IPS DF 6.9 (cell line): ENCODE data around the gene MATN3.

ENCODE experiments used
- DNase-seq: peaks from one replicate; pipeline ENCODE4 v3.0.0-alpha.2; 2013; ENCODE audit warnings: low read depth, low spot score
- H3K27ac ChIP-seq: one replicate; pipeline ENCODE4 v1.5.1; 2013; ENCODE audit warnings: low read length, control low read depth
- H3K27me3 ChIP-seq: 2 replicates; pipeline ENCODE4 v1.6.1; 2013; ENCODE audit warnings: mild to moderate bottlenecking, low read length; ENCODE audit not compliant: control insufficient read depth, insufficient read depth
- H3K36me3 ChIP-seq: 2 replicates; pipeline ENCODE4 v1.6.1; 2013; ENCODE audit warnings: low read length; ENCODE audit not compliant: control insufficient read depth, insufficient read depth
- H3K4me1 ChIP-seq: 2 replicates; pipeline ENCODE4 v1.6.1; 2013; ENCODE audit warnings: low read length; ENCODE audit not compliant: control insufficient read depth, insufficient read depth
- H3K4me3 ChIP-seq: 2 replicates; pipeline ENCODE4 v1.5.1; 2013; ENCODE audit warnings: mild to moderate bottlenecking, low read length
- H3K9me3 ChIP-seq: 2 replicates; pipeline ENCODE4 v1.6.1; 2013; ENCODE audit warnings: low read length, inconsistent platforms; ENCODE audit not compliant: control insufficient read depth, insufficient read depth
- WGBS: extraction: QIAGEN DNeasy Blood & Tissue Kit; methylation state at CpG from one replicate; pipeline ENCODE4 v1.1.7; 2013; ENCODE audit warnings: mixed read lengths, missing lambda C conversion rate; ENCODE audit not compliant: insufficient read length, insufficient coverage; 5-methylcytosine and 5-hydroxymethylcytosine counted together

MATN3 gene

GRCh38 chr2:19973466-19973865, 39.0 kb downstream of the MATN3 start:
- Histone ChIP-seq H3K27me3 (no peaks in the 10 kb centered on the region), H3K36me3 (peaks cover 7% of the 10 kb centered on the region; the same call in 1 of the 2 replicates), H3K9me3 (no peaks in the 10 kb centered on the region), H3K4me1 (no peaks in the 10 kb centered on the region), H3K4me3 (no peak overlapping the region), H3K27ac (no peak overlapping the region)
- no CpG with 5 or more reads among the region's 8 CpGs for WGBS
- no peak for DNase-seq

- Histone ChIP-seq H3K4me3 (no peak overlapping the region), H3K9me3 (no peaks in the 10 kb centered on the region), H3K27ac (no peak overlapping the region), H3K4me1 (no peaks in the 10 kb centered on the region), H3K36me3 (peaks cover 4% of the 10 kb centered on the region; the same call in 1 of the 2 replicates), H3K27me3 (no peaks in the 10 kb centered on the region)
- WGBS, result no CpG with 5 or more reads among the region's 3 CpGs
- no peak for DNase-seq
Observed at GRCh38 chr2:19971691-19972090, 40.8 kb downstream of the MATN3 start.

GRCh38 chr2:19963386-19963785, 49.1 kb downstream of the MATN3 start:
- H3K4me3 ChIP-seq, result no peak overlapping the region
- 0 out of 2 replicates have a peak, but pooled peaks cover 5% of the 10 kb centered on the region for H3K36me3 ChIP-seq
- H3K27ac ChIP-seq, result no peak overlapping the region
- H3K4me1 ChIP-seq, result no peaks in the 10 kb centered on the region
- no peaks in the 10 kb centered on the region for H3K9me3 ChIP-seq
- no CpG with 5 or more reads among the region's 1 CpG for WGBS
- H3K27me3 ChIP-seq, result no peaks in the 10 kb centered on the region
- DNase-seq, result no peak

GRCh38 chr2:19955544-19956422, 56.7 kb downstream of the MATN3 start:
- no peak overlapping the region for H3K4me3 ChIP-seq
- DNase-seq, result peak; percentile 37
- no peaks in the 10 kb centered on the region for H3K27me3 ChIP-seq
- no peaks in the 10 kb centered on the region for H3K36me3 ChIP-seq
- no peak overlapping the region for H3K27ac ChIP-seq
- no peaks in the 10 kb centered on the region for H3K4me1 ChIP-seq
- 100% methylated on average over 2 of the region's 6 CpGs for WGBS
- H3K9me3 ChIP-seq, result no peaks in the 10 kb centered on the region

GRCh38 chr2:19949071-19949470, 63.4 kb downstream of the MATN3 start:
- no peak for DNase-seq
- Histone ChIP-seq H3K9me3 (no peaks in the 10 kb centered on the region), H3K27me3 (no peaks in the 10 kb centered on the region), H3K27ac (no peak overlapping the region), H3K36me3 (peaks cover 2% of the 10 kb centered on the region; the same call in 1 of the 2 replicates), H3K4me3 (no peak overlapping the region), H3K4me1 (no peaks in the 10 kb centered on the region)

GRCh38 chr2:19947184-19947940, 65.1 kb downstream of the MATN3 start:
- Histone ChIP-seq H3K4me1 (no peaks in the 10 kb centered on the region), H3K36me3 (peaks cover 2% of the 10 kb centered on the region; the same call in 1 of the 2 replicates), H3K27me3 (no peaks in the 10 kb centered on the region), H3K9me3 (no peaks in the 10 kb centered on the region), H3K4me3 (no peak overlapping the region), H3K27ac (no peak overlapping the region)
- no peak for DNase-seq
- no CpG with 5 or more reads among the region's 4 CpGs for WGBS

GRCh38 chr2:19944205-19944845, 68.1 kb downstream of the MATN3 start:
- Histone ChIP-seq H3K27ac (no peak overlapping the region), H3K27me3 (no peaks in the 10 kb centered on the region), H3K9me3 (no peaks in the 10 kb centered on the region), H3K4me3 (no peak overlapping the region), H3K4me1 (no peaks in the 10 kb centered on the region), H3K36me3 (peaks cover 2% of the 10 kb centered on the region; the same call in 1 of the 2 replicates)
- DNase-seq, result no peak
- no CpG with 5 or more reads among the region's 2 CpGs for WGBS

- Histone ChIP-seq H3K9me3 (no peaks in the 10 kb centered on the region), H3K4me3 (no peak overlapping the region), H3K27ac (no peak overlapping the region), H3K27me3 (no peaks in the 10 kb centered on the region), H3K36me3 (no peaks in the 10 kb centered on the region; the same call in 1 of the 2 replicates), H3K4me1 (no peaks in the 10 kb centered on the region)
- DNase-seq, result no peak
- WGBS, result no CpG with 5 or more reads among the region's 1 CpG
Observed at GRCh38 chr2:19943189-19943588, 69.3 kb downstream of the MATN3 start.

- Histone ChIP-seq H3K4me1 (no peaks in the 10 kb centered on the region), H3K4me3 (no peak overlapping the region), H3K36me3 (peaks cover 2% of the 10 kb centered on the region; the same call in 1 of the 2 replicates), H3K27ac (no peak overlapping the region), H3K27me3 (no peaks in the 10 kb centered on the region), H3K9me3 (no peaks in the 10 kb centered on the region)
- no peak for DNase-seq
Observed at GRCh38 chr2:19942199-19942598, 70.3 kb downstream of the MATN3 start.
